H1 (cell line): ENCODE data around the gene SENP2. TPM values are rescaled to one million over a fixed set of nuclear protein-coding genes. Genes with fewer than 3 reads are reported as not detected.
"Not testable (repeated sequence)": the region's sequence is repeated elsewhere in the genome, so short reads cannot be mapped to it uniquely, and the experiment has no call there.

ENCODE experiments used
- CTCF ChIA-PET: fragments of 300-600 bp; sonication (Branson Sonifier 250); formaldehyde crosslinking; loops from one replicate; lab custom pipeline; 2021; ENCODE audit not compliant: partially characterized antibody; lab: Charles Lee
- POLR2A ChIA-PET: fragments of 300-600 bp; sonication (Branson Sonifier 250); formaldehyde crosslinking; loops from one replicate; lab custom pipeline; 2021; ENCODE audit warnings: inconsistent platforms; ENCODE audit not compliant: partially characterized antibody; lab: Charles Lee
- DNase-seq, 2 experiments: peaks; one replicate each; pipeline versions ENCODE4 v3.0.0 to v3.0.0-alpha.2; 2010 to 2022; ENCODE audit warnings: low spot score in 2 of 2, low read depth in 1 of 2, mixed read lengths in 1 of 2
- FAIRE-seq: peaks from 2 replicates; lab custom pipeline; 2011; peaks lifted over from hg19 to GRCh38; lab: Jason Lieb, UNC
- H2AFZ ChIP-seq: 2 replicates; pipeline ENCODE4 v1.8.1; 2012; ENCODE audit warnings: low read length, inconsistent platforms
- H2AK5ac ChIP-seq: 2 replicates; pipeline ENCODE4 v1.6.1; 2013; ENCODE audit warnings: low read depth, low read length
- H2BK120ac ChIP-seq: replicated peaks from 2 replicates; pipeline ENCODE3; 2013; ENCODE audit warnings: low read depth, low read length, inconsistent platforms
- H2BK12ac ChIP-seq: 2 replicates; pipeline ENCODE4 v1.6.1; 2013; ENCODE audit warnings: low read depth, low read length
- H2BK15ac ChIP-seq: 2 replicates; pipeline ENCODE4 v1.6.1; 2013; ENCODE audit warnings: low read length
- H2BK20ac ChIP-seq: 2 replicates; pipeline ENCODE4 v1.6.1; 2013; ENCODE audit warnings: low read length
- H2BK5ac ChIP-seq: 2 replicates; pipeline ENCODE4 v1.6.1; 2013; ENCODE audit warnings: low read depth, low read length
- H3K14ac ChIP-seq: 2 replicates; pipeline ENCODE4 v1.6.1; 2013; ENCODE audit warnings: inconsistent platforms; ENCODE audit not compliant: insufficient read length
- H3K18ac ChIP-seq: 2 replicates; pipeline ENCODE4 v1.6.1; 2013; ENCODE audit warnings: low read length; ENCODE audit errors: extremely low read depth
- H3K23ac ChIP-seq: 2 replicates; pipeline ENCODE4 v1.6.1; 2013; ENCODE audit warnings: inconsistent platforms; ENCODE audit not compliant: insufficient read length
- H3K23me2 ChIP-seq: 2 replicates; pipeline ENCODE4 v1.6.1; 2013; ENCODE audit warnings: low read depth, low read length
- H3K27ac ChIP-seq: 2 replicates; pipeline ENCODE4 v1.6.1; 2011; ENCODE audit warnings: low read depth, low read length, inconsistent platforms
- H3K27me3 ChIP-seq, 4 experiments: replicated peaks in 1 of 4; 1 replicate in 1 of 4; 2 replicates in 3 of 4; pipeline versions ENCODE4 v1.6.1 to v1.8.1; 2011 to 2013; ENCODE audit warnings: low read length in 3 of 4, mild to moderate bottlenecking in 3 of 4, inconsistent platforms in 2 of 4, mixed read lengths in 2 of 4, moderate library complexity in 1 of 4; ENCODE audit not compliant: control insufficient read depth in 3 of 4, insufficient read depth in 3 of 4; ENCODE audit errors: extremely low read depth in 1 of 4
- H3K36me3 ChIP-seq, 4 experiments: 2 replicates each; pipeline versions ENCODE4 v1.6.1 to v1.8.1; 2011 to 2013; ENCODE audit warnings: mild to moderate bottlenecking in 4 of 4, low read length in 3 of 4, moderate library complexity in 2 of 4, control low read depth in 1 of 4, inconsistent platforms in 1 of 4; ENCODE audit not compliant: insufficient read depth in 4 of 4, control insufficient read depth in 2 of 4
- H3K4ac ChIP-seq: replicated peaks from 2 replicates; pipeline ENCODE3; 2013; ENCODE audit warnings: low read length, low read depth, mixed read lengths, inconsistent platforms; ENCODE audit not compliant: insufficient read length
- H3K4me1 ChIP-seq, 4 experiments: replicated peaks in 1 of 4; 1 replicate in 1 of 4; 2 replicates in 3 of 4; pipeline versions ENCODE4 v1.6.1 to v1.8.1; 2011 to 2013; ENCODE audit warnings: low read length in 3 of 4, inconsistent platforms in 2 of 4, mixed read lengths in 1 of 4; ENCODE audit not compliant: insufficient read depth in 4 of 4, control insufficient read depth in 3 of 4
- H3K4me2 ChIP-seq, 2 experiments: 2 replicates each; pipeline versions ENCODE4 v1.6.1 to v1.8.1; 2011 to 2013; ENCODE audit warnings: low read depth in 2 of 2, low read length in 2 of 2, control low read depth in 1 of 2, inconsistent platforms in 1 of 2, mild to moderate bottlenecking in 1 of 2; ENCODE audit not compliant: insufficient read depth in 1 of 2
- H3K4me3 ChIP-seq, 4 experiments: fragments of 200-600, 300-600 bp in 1 of 4; sonication (generic), shearing (Covaris generic), sonication (Bioruptor Twin) in 1 of 4; 2 replicates each; pipeline versions ENCODE4 v1.5.1 to v1.8.1; 2011 to 2016; ENCODE audit warnings: low read length in 4 of 4, low read depth in 3 of 4, control low read depth in 2 of 4, inconsistent platforms in 2 of 4, mild to moderate bottlenecking in 2 of 4, mixed read lengths in 1 of 4, moderate library complexity in 1 of 4; ENCODE audit not compliant: insufficient read depth in 2 of 4; ENCODE audit errors: extremely low read depth in 1 of 4
- H3K56ac ChIP-seq: replicated peaks from 2 replicates; pipeline ENCODE3; 2013; ENCODE audit warnings: low read depth, mild to moderate bottlenecking, mixed read lengths, low read length, inconsistent platforms; ENCODE audit not compliant: insufficient read length
- H3K79me1 ChIP-seq: 2 replicates; pipeline ENCODE4 v1.6.1; 2013; ENCODE audit warnings: low read depth, low read length, control low read depth
- H3K79me2 ChIP-seq, 2 experiments: 2 replicates each; pipeline versions ENCODE4 v1.6.1 to v1.8.1; 2012 to 2013; ENCODE audit warnings: low read length in 2 of 2, mild to moderate bottlenecking in 2 of 2, inconsistent platforms in 1 of 2; ENCODE audit not compliant: insufficient read depth in 2 of 2, control insufficient read depth in 1 of 2
- H3K9ac ChIP-seq, 4 experiments: replicated peaks in 1 of 4; 1 replicate in 1 of 4; 2 replicates in 3 of 4; pipeline versions ENCODE4 v1.6.1 to v1.8.1; 2011 to 2013; ENCODE audit warnings: low read depth in 3 of 4, low read length in 3 of 4, control low read depth in 2 of 4, mild to moderate bottlenecking in 2 of 4, moderate library complexity in 2 of 4, inconsistent platforms in 1 of 4; ENCODE audit errors: extremely low read depth in 1 of 4
- H3K9me3 ChIP-seq, 2 experiments: 2 replicates each; pipeline versions ENCODE4 v1.6.1 to v1.8.1; 2012 to 2013; ENCODE audit warnings: mild to moderate bottlenecking in 2 of 2, moderate library complexity in 2 of 2, control low read depth in 1 of 2, inconsistent platforms in 1 of 2, low read depth in 1 of 2, low read length in 1 of 2, mixed read lengths in 1 of 2; ENCODE audit not compliant: insufficient read depth in 2 of 2
- H4K20me1 ChIP-seq, 2 experiments: replicated peaks in 1 of 2; 2 replicates each; pipeline versions ENCODE3 to v1.8.1; 2011 to 2013; ENCODE audit warnings: inconsistent platforms in 2 of 2, low read length in 2 of 2, mild to moderate bottlenecking in 1 of 2; ENCODE audit not compliant: insufficient read depth in 2 of 2, control insufficient read depth in 1 of 2
- H4K5ac ChIP-seq: 2 replicates; pipeline ENCODE4 v1.6.1; 2013; ENCODE audit warnings: low read length, low read depth, mixed read lengths, inconsistent platforms; ENCODE audit not compliant: insufficient read length
- H4K8ac ChIP-seq: 2 replicates; pipeline ENCODE4 v1.8.0; 2013; ENCODE audit warnings: mild to moderate bottlenecking, moderate library complexity, low read length, inconsistent platforms; ENCODE audit not compliant: insufficient read depth; ENCODE audit errors: extremely low read depth
- H4K91ac ChIP-seq: replicated peaks from 2 replicates; pipeline ENCODE3; 2013; ENCODE audit warnings: low read length, mixed read lengths, inconsistent platforms; ENCODE audit not compliant: insufficient read length
- POLR2A ChIP-seq, 2 experiments: IDR thresholded peaks; 1 replicate in 1 of 2; 2 replicates in 1 of 2; pipeline ENCODE4 v1.6.1; 2011; ENCODE audit warnings: low read depth in 2 of 2, low read length in 2 of 2, mild to moderate bottlenecking in 2 of 2; ENCODE audit errors: control extremely low read depth in 1 of 2
- POLR2AphosphoS5 ChIP-seq: IDR thresholded peaks from 2 replicates; pipeline ENCODE4 v1.6.1; 2011; ENCODE audit warnings: low read depth, low read length
- WGBS, 2 experiments: shearing (Covaris generic) in 1 of 2; methylation state at CpG; one replicate each; pipeline versions ENCODE4 v1.1.6 to v1.1.7; 2013 to 2015; ENCODE audit warnings: low lambda C conversion rate in 2 of 2, mixed read lengths in 2 of 2, inconsistent platforms in 1 of 2, low coverage in 1 of 2, missing lambda C conversion rate in 1 of 2; ENCODE audit not compliant: insufficient replicate concordance in 2 of 2, insufficient coverage in 1 of 2, insufficient read length in 1 of 2; ENCODE audit errors: extremely low coverage in 1 of 2, missing lambda C conversion rate in 1 of 2; 5-methylcytosine and 5-hydroxymethylcytosine counted together
- polyA plus RNA-seq, 7 experiments: library from polyadenylated mRNA; depleted of rRNA in 3 of 7; stranded (reverse) in 5 of 7; unstranded in 2 of 7; fragments of >200 nt in 5 of 7; fragments of 200-250 nt in 2 of 7; gene quantifications; 1 replicate in 5 of 7; 2 replicates in 1 of 7; 4 replicates in 1 of 7; pipeline versions ENCODE4 v1.2.1 to v1.2.3, GENCODE V29; 2011 to 2013; ENCODE audit warnings: missing spikeins in 2 of 7, mixed read lengths in 2 of 7
- total RNA-seq: library from RNA; stranded (reverse); fragmentation: NEBNext Ultra II Directional; extraction: Animal tissue kit (Norgen Biotek cat#: 25700); gene quantifications from 2 replicates; pipeline ENCODE4 v1.2.1, GENCODE V29; 2021

Gene SENP2
- total and polyA plus RNA-seq, 2 of the 8 experiments (the other 6 are each of a cell fraction or from before 2014, with no cell fraction given): 25.2 to 69.3 TPM

DNA sequence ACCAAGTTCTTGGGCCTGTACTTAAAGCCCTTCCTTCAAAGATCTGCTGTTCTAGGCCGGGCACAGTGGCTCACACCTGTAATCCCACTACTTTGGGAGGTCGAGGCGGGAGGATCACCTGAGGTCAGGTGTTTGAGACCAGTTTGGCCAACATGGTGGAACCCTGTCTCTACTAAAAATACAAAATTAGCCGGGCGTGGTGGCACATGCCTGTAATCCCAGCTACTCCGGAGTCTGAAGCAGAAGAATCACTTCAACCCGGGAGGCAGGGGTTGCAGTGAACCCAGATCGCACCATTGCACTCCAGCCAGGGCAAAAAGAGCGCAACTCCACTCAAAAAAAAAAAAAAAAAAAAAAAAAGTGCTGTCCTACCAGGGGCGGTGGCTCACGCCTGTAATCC, 52.6 kb downstream of the SENP2 start:
- H2BK20ac ChIP-seq, H3K4me2 ChIP-seq, H3K27ac ChIP-seq, H3K36me3 ChIP-seq, H2BK5ac ChIP-seq, H3K4ac ChIP-seq, H4K8ac ChIP-seq, H3K56ac ChIP-seq, H3K4me1 ChIP-seq, H2BK15ac ChIP-seq, H4K5ac ChIP-seq, H3K18ac ChIP-seq, H4K20me1 ChIP-seq, DNase-seq, H2BK12ac ChIP-seq, H3K23ac ChIP-seq, H3K79me1 ChIP-seq, H3K9ac ChIP-seq, H3K9me3 ChIP-seq, H3K23me2 ChIP-seq, H3K4me3 ChIP-seq, H2AK5ac ChIP-seq, H3K79me2 ChIP-seq, H4K91ac ChIP-seq, FAIRE-seq, H3K14ac ChIP-seq, H2AFZ ChIP-seq, H2BK120ac ChIP-seq, H3K27me3 ChIP-seq: not testable (repeated sequence)
- POLR2A ChIA-PET: interaction anchor here (0.8 to 1.4 kb wide), 3 partner anchors 9 to 33 kb away, joined by 3 to 4 read pairs (median 3); no protein-coding TSS in a partner anchor
- TF ChIP-seq POLR2A (IDR thresholded peaks at IDR 0.05; ENCODE audit: control extremely low read depth in 1 of 2, low read depth in 2 of 2, low read length in 2 of 2) (peak in 1 of 2 experiments; percentile 24; a peak in 1 of 3 replicates), POLR2AphosphoS5 (0 out of 2 replicates have a peak, but pooled peaks have one; percentile 2)
- CTCF ChIA-PET: interaction anchor here (0.6 kb wide), 1 partner anchor 61 kb away, joined by 3 read pairs; no protein-coding TSS in a partner anchor
- WGBS, 2 experiments: 81% methylated on average over 9 of the region's 11 CpGs; no CpG with 5 or more reads in 1 of the 2 experiments
